ENCODE data around the gene AGAP1. TPM values are rescaled to one million over a fixed set of nuclear protein-coding genes. Genes with fewer than 3 reads are reported as not detected.

AGAP1 gene
- polyA plus RNA-seq, 2 of the 4 experiments (the other 2 are of a cell fraction), result 20.2 to 21.9 TPM

DNA sequence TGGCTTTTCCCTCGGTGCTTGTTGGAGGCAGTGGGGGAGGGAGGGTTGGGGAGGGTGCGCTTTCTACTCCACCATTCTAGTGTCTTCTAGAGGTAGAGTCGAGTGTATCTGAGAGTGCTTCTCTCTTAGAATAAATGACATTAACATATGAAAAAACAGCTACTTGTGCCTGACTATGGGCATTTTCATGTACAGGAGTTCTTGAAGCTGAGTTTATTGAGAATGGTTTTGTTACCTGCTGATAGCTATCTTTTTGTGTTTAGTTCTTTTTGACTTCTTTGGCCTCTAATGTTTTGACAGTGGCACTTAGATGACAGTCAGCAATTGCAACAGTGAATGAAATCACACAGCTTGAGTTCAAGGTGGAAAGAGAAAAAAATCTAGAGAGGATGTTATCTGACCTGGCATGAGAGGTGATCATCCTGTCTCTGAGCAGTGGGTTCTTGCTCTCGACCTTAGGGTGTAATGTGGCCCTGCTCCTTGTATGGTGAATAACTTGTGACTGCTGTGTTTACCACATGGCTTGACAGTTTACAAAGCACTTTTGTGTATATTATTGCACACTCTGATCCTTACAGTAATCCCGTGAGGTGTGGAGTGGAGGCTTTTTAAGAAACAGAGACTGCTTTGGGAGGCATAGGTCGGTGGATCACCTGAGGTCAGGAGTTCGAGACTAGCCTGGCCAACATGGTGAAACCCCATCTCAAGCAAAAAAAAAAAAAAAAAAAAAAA lies 86.7 kb downstream of the AGAP1 start:
- ChIA-PET POLR2A (no interaction called here), CTCF (interaction anchor here (0.6 to 1.8 kb wide), 7 partner anchors 9 to 382 kb away, joined by 3 to 5 read pairs (median 4); no protein-coding TSS in a partner anchor)
- no peak overlapping the region for H3K4me2 ChIP-seq
- ATAC-seq (no peak), FAIRE-seq (no peak), DNase-seq (ENCODE audit: low read depth in 1 of 2, low spot score in 1 of 2) (no peak)
- no peaks in the 10 kb centered on the region for H3K4me1 ChIP-seq
- no peaks in the 10 kb centered on the region for H3K9me3 ChIP-seq
- 78% methylated on average over 7 of the region's 7 CpGs for WGBS (ENCODE audit: missing lambda C conversion rate)
- no peak overlapping the region for H3K4me3 ChIP-seq
- no peak overlapping the region for H3K27ac ChIP-seq
- TF ChIP-seq CHD4 (IDR thresholded peaks at IDR 0.05; ENCODE audit: borderline replicate concordance) (no peak), CHD2 (IDR thresholded peaks at IDR 0.05; ENCODE audit: low read length, partially characterized antibody) (no peak)

DNA sequence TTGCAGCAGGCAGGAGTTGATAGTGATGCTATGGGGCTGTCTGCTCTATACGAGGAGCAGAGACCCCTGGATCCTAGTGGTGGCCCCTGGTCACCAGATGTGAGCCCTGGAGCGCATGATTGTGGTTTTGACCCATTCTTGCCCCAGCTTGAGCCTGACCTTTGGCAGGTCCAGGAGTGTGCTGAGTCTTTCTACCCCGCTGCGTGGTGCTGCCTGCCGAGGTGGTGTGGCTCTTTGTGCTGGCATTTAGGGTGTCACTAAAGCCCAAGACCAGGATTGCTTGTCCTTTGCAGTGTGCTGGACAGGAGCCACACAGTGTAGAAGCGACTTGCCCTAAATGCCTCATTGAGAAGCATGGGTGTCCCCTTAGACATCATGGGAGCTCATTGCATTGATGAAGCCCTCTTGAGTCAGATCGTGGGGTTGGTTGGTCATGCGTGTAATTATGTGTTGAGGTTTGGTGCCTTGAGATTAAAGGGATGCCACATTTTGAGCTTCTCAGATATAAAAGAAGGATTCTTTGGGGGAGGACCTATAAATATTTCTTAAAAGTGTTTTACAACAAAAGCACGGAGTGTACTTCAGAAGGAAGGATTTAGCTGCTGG lies 88.3 kb downstream of the AGAP1 start:
- Histone ChIP-seq H3K4me3 (no peak overlapping the region), H3K27ac (no peak overlapping the region), H3K9me3 (no peaks in the 10 kb centered on the region), H3K4me1 (no peaks in the 10 kb centered on the region), H3K4me2 (no peak overlapping the region)
- WGBS (ENCODE audit: missing lambda C conversion rate), result 94% methylated on average over 7 of the region's 9 CpGs
- no peak for TF ChIP-seq FOXS1 (CRISPR knock-in tag; IDR thresholded peaks at IDR 0.05)
- TF ChIP-seq, protein P1, sequence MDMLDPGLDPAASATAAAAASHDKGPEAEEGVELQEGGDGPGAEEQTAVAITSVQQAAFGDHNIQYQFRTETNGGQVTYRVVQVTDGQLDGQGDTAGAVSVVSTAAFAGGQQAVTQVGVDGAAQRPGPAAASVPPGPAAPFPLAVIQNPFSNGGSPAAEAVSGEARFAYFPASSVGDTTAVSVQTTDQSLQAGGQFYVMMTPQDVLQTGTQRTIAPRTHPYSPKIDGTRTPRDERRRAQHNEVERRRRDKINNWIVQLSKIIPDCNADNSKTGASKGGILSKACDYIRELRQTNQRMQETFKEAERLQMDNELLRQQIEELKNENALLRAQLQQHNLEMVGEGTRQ (IDR thresholded peaks at IDR 0.05), result no peak
- TF ChIP-seq, protein P2, sequence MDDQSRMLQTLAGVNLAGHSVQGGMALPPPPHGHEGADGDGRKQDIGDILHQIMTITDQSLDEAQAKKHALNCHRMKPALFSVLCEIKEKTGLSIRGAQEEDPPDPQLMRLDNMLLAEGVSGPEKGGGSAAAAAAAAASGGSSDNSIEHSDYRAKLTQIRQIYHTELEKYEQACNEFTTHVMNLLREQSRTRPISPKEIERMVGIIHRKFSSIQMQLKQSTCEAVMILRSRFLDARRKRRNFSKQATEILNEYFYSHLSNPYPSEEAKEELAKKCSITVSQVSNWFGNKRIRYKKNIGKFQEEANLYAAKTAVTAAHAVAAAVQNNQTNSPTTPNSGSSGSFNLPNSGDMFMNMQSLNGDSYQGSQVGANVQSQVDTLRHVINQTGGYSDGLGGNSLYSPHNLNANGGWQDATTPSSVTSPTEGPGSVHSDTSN (IDR thresholded peaks at IDR 0.05), result no peak
- TF ChIP-seq RFX5 (IDR thresholded peaks at IDR 0.05), result no peak
- TF ChIP-seq KDM1A (IDR thresholded peaks at IDR 0.05; ENCODE audit: low read depth), result no peak
- TF ChIP-seq RAD21 (conservative IDR thresholded peaks at IDR 0.05 in 1 of 2, IDR thresholded peaks at IDR 0.05 in 1 of 2), result no peak
- TF ChIP-seq EHF (CRISPR knock-in tag; IDR thresholded peaks at IDR 0.05), result no peak
- no peak for TF ChIP-seq RARB (CRISPR knock-in tag; IDR thresholded peaks at IDR 0.05)
- TF ChIP-seq, protein P3, sequence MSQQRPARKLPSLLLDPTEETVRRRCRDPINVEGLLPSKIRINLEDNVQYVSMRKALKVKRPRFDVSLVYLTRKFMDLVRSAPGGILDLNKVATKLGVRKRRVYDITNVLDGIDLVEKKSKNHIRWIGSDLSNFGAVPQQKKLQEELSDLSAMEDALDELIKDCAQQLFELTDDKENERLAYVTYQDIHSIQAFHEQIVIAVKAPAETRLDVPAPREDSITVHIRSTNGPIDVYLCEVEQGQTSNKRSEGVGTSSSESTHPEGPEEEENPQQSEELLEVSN (IDR thresholded peaks at IDR 0.05; ENCODE audit: borderline replicate concordance, low read depth), result no peak
- TF ChIP-seq, protein P4, sequence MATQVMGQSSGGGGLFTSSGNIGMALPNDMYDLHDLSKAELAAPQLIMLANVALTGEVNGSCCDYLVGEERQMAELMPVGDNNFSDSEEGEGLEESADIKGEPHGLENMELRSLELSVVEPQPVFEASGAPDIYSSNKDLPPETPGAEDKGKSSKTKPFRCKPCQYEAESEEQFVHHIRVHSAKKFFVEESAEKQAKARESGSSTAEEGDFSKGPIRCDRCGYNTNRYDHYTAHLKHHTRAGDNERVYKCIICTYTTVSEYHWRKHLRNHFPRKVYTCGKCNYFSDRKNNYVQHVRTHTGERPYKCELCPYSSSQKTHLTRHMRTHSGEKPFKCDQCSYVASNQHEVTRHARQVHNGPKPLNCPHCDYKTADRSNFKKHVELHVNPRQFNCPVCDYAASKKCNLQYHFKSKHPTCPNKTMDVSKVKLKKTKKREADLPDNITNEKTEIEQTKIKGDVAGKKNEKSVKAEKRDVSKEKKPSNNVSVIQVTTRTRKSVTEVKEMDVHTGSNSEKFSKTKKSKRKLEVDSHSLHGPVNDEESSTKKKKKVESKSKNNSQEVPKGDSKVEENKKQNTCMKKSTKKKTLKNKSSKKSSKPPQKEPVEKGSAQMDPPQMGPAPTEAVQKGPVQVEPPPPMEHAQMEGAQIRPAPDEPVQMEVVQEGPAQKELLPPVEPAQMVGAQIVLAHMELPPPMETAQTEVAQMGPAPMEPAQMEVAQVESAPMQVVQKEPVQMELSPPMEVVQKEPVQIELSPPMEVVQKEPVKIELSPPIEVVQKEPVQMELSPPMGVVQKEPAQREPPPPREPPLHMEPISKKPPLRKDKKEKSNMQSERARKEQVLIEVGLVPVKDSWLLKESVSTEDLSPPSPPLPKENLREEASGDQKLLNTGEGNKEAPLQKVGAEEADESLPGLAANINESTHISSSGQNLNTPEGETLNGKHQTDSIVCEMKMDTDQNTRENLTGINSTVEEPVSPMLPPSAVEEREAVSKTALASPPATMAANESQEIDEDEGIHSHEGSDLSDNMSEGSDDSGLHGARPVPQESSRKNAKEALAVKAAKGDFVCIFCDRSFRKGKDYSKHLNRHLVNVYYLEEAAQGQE (IDR thresholded peaks at IDR 0.05), result no peak
- no peak for FAIRE-seq
- ChIA-PET POLR2A (no interaction called here), CTCF (interaction anchor here (0.6 to 0.7 kb wide), 2 partner anchors 12 to 28 kb away, joined by 3 to 4 read pairs; no protein-coding TSS in a partner anchor)
- no peak for ATAC-seq
- no peak for DNase-seq (ENCODE audit: low read depth in 1 of 2, low spot score in 1 of 2)

DNA sequence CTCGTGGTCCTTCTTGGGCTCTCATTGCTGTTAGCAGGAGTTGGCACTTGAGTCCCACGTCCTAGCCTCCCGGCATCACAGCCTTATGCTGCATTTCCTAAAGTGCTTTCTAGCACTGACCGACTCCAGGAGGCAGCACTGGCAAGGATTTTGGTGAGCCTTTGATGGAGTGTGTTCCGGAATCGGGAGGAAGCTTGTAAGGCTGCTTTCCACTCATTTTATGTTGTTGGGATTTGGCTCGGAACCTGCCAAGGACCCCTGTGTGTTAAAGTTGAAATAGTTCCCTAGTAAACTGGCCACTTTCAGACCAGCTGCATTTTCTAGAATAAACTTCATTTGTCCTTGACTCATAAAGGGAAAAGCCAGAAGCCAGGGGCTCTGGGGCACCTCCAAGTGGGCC lies 88.9 kb downstream of the AGAP1 start:
- H3K4me1 ChIP-seq, result no peaks in the 10 kb centered on the region
- H3K4me2 ChIP-seq, result no peak overlapping the region
- WGBS (ENCODE audit: missing lambda C conversion rate), result 92% methylated on average over 7 of the region's 7 CpGs
- CTCF ChIA-PET, result interaction anchor here (0.6 kb wide), 1 partner anchor 12 kb away, joined by 4 read pairs; no protein-coding TSS in a partner anchor
- H3K4me3 ChIP-seq, result no peak overlapping the region
- POLR2A ChIA-PET, result no interaction called here
- H3K9me3 ChIP-seq, result no peaks in the 10 kb centered on the region
- H3K27ac ChIP-seq, result no peak overlapping the region
- no peak for DNase-seq (ENCODE audit: low read depth in 1 of 2, low spot score in 1 of 2)
- no peak for FAIRE-seq
- no peak for ATAC-seq
- TF ChIP-seq, protein P5, sequence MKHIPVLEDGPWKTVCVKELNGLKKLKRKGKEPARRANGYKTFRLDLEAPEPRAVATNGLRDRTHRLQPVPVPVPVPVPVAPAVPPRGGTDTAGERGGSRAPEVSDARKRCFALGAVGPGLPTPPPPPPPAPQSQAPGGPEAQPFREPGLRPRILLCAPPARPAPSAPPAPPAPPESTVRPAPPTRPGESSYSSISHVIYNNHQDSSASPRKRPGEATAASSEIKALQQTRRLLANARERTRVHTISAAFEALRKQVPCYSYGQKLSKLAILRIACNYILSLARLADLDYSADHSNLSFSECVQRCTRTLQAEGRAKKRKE (CRISPR knock-in tag; IDR thresholded peaks at IDR 0.05; ENCODE audit: low read depth), result no peak
- no peak for TF ChIP-seq HEYL (CRISPR knock-in tag; IDR thresholded peaks at IDR 0.05)
- TF ChIP-seq, protein P1 (IDR thresholded peaks at IDR 0.05), result no peak
- no peak for TF ChIP-seq EHMT2 (IDR thresholded peaks at IDR 0.05; ENCODE audit: low read depth)
- no peak for TF ChIP-seq HOXB13 (CRISPR knock-in tag; IDR thresholded peaks at IDR 0.05; ENCODE audit: low read depth)
- TF ChIP-seq, protein P6, sequence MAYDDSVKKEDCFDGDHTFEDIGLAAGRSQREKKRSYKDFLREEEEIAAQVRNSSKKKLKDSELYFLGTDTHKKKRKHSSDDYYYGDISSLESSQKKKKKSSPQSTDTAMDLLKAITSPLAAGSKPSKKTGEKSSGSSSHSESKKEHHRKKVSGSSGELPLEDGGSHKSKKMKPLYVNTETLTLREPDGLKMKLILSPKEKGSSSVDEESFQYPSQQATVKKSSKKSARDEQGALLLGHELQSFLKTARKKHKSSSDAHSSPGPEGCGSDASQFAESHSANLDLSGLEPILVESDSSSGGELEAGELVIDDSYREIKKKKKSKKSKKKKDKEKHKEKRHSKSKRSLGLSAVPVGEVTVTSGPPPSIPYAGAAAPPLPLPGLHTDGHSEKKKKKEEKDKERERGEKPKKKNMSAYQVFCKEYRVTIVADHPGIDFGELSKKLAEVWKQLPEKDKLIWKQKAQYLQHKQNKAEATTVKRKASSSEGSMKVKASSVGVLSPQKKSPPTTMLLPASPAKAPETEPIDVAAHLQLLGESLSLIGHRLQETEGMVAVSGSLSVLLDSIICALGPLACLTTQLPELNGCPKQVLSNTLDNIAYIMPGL (CRISPR knock-in tag; IDR thresholded peaks at IDR 0.05; ENCODE audit: borderline replicate concordance), result no peak
- no peak for TF ChIP-seq CHD4 (IDR thresholded peaks at IDR 0.05; ENCODE audit: borderline replicate concordance)

All from A549 (cell line).